Skeletal muscle satellite cell (primary cell): Measurements from ENCODE around the gene HIGD1B.

Experiments used
- H3K27me3 ChIP-seq: 2 replicates; pipeline ENCODE4 v1.7.0; 2013; ENCODE audit warnings: low read length; ENCODE audit not compliant: control insufficient read depth, insufficient read depth
- H3K36me3 ChIP-seq: 2 replicates; pipeline ENCODE4 v1.7.0; 2013; ENCODE audit warnings: mild to moderate bottlenecking, control low read depth, low read length; ENCODE audit not compliant: insufficient read depth
- H3K4me1 ChIP-seq: 2 replicates; pipeline ENCODE4 v1.7.0; 2013; ENCODE audit warnings: low read length; ENCODE audit not compliant: control insufficient read depth, insufficient read depth
- H3K4me2 ChIP-seq: 2 replicates; pipeline ENCODE4 v1.7.0; 2013; ENCODE audit warnings: mild to moderate bottlenecking, low read length
- H3K4me3 ChIP-seq: 2 replicates; pipeline ENCODE4 v1.7.0; 2013; ENCODE audit warnings: low read length
- H3K9ac ChIP-seq: 2 replicates; pipeline ENCODE4 v1.7.0; 2013; ENCODE audit warnings: mild to moderate bottlenecking, low read depth, low read length, moderate library complexity
- H3K9me3 ChIP-seq: replicated peaks from 2 replicates; pipeline ENCODE4 v1.7.0; 2013; ENCODE audit warnings: mild to moderate bottlenecking, control low read depth, low read length

Gene HIGD1B

DNA sequence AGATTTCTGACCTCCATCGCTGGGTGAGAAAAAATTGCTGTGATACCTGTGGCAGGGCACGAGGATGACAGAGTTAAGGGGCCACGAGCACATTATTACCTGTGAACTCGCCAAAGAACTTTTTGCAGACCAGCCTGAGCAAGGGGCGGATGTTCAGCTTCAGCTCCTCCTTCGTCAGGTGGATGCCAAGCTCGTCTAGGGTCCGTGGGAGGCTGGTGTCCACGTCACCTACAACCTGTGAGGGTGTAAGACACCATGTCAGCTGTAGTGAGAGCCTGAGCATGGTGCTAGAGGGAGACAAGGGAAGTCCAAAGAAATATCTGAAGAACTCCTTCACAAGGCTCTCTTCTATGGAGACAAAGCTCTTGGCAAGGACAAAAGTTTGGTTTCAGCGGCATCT is 17.1 kb downstream of the HIGD1B start:
- Histone ChIP-seq H3K4me3 (no peak overlapping the region), H3K4me2 (no peak overlapping the region), H3K27me3 (no peaks in the 10 kb centered on the region), H3K9ac (no peak overlapping the region), H3K4me1 (no peaks in the 10 kb centered on the region), H3K36me3 (peaks cover 80% of the 10 kb centered on the region), H3K9me3 (no peaks in the 10 kb centered on the region)

DNA sequence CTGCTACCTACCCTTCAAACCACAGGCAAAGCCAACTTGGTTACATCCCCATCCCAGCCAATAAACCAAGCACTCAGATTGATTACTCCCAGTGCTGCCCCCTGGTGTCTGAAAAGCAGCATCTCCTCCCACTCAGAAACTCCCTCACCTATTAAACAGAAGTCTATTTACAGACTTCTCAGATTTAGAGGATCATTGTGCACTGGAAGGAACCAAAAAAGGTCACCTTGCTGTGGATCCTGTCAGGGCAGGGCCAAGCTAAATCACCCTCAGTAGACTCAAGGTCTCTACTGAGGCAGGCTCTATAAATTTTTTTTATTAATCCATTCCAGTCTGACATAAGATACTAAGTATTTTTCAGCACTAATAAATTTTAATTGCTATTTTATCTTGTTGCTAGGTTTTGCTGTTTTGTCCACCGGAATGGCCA is 17.6 kb downstream of the HIGD1B start:
- H3K4me2 ChIP-seq, result no peak overlapping the region
- no peak overlapping the region for H3K9ac ChIP-seq
- no peaks in the 10 kb centered on the region for H3K4me1 ChIP-seq
- no peaks in the 10 kb centered on the region for H3K9me3 ChIP-seq
- H3K4me3 ChIP-seq, result no peak overlapping the region
- H3K36me3 ChIP-seq, result peaks cover 80% of the 10 kb centered on the region
- no peaks in the 10 kb centered on the region for H3K27me3 ChIP-seq

DNA sequence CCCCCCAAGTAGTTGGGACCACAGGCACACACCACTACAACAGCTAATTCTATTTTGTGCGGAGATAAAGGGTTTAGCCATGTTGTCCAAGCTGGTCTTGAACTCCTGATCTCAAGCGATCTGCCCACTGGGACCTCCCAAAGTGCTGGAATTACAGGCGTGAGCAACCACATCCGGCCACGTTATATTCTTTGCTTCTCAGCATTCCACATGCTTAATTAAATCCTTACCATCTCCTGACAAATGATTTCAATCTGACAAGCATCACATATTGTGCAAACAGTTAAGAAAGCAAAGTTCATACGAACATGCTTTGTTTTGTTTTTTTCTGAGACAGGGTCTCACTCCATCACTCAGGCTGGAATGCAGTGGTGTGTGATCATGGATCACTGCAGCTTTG is 18.2 kb downstream of the HIGD1B start:
- Histone ChIP-seq H3K9me3 (no peaks in the 10 kb centered on the region), H3K4me1 (no peaks in the 10 kb centered on the region), H3K27me3 (no peaks in the 10 kb centered on the region), H3K4me2 (no peak overlapping the region), H3K9ac (no peak overlapping the region), H3K4me3 (no peak overlapping the region), H3K36me3 (peaks cover 77% of the 10 kb centered on the region)

DNA sequence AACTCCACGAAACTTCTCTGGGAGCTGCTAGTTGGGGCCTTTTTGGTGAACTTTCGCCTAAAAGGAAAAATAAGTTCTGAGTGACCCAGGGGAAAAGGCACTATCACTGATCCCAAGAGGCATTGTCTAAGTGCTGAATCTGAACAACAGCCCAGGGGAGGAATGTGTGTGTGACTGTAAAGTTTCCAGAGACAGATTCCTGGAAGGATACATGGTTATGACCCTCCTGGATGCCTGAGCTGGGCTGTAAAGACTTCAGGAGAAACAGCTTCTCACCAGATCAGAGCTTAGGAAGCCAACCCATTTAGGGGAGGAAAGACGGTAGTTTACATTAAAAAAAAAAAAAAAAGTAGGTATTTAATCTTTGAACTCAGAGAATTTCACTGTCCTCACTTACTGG is 20.2 kb downstream of the HIGD1B start:
- Histone ChIP-seq H3K9me3 (no peaks in the 10 kb centered on the region), H3K9ac (no peak overlapping the region), H3K4me1 (no peaks in the 10 kb centered on the region), H3K36me3 (peaks cover 75% of the 10 kb centered on the region), H3K4me2 (no peak overlapping the region), H3K27me3 (no peaks in the 10 kb centered on the region), H3K4me3 (no peak overlapping the region)

DNA sequence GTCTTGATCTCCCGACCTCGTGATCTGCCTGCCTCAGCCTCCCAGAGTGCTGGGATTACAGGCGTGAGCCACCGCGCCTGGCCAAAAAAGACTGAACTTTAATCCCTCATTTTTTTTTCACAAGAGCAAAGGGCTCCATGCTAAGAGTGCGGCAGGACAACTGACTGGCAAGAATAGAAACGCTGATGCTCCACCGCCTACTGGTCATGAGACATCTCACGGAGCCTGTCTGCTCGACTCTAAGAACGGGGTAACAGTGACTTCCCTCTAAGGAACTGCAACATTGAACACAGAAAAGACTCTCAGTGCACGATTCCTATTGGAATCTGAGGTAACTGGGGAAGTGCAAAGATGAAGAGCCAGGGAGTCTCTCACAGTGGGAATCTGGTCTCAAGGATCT is 23.9 kb downstream of the HIGD1B start:
- Histone ChIP-seq H3K9ac (no peak overlapping the region), H3K27me3 (no peaks in the 10 kb centered on the region), H3K9me3 (no peaks in the 10 kb centered on the region), H3K36me3 (peaks cover 78% of the 10 kb centered on the region), H3K4me3 (no peak overlapping the region), H3K4me2 (no peak overlapping the region), H3K4me1 (no peaks in the 10 kb centered on the region)

DNA sequence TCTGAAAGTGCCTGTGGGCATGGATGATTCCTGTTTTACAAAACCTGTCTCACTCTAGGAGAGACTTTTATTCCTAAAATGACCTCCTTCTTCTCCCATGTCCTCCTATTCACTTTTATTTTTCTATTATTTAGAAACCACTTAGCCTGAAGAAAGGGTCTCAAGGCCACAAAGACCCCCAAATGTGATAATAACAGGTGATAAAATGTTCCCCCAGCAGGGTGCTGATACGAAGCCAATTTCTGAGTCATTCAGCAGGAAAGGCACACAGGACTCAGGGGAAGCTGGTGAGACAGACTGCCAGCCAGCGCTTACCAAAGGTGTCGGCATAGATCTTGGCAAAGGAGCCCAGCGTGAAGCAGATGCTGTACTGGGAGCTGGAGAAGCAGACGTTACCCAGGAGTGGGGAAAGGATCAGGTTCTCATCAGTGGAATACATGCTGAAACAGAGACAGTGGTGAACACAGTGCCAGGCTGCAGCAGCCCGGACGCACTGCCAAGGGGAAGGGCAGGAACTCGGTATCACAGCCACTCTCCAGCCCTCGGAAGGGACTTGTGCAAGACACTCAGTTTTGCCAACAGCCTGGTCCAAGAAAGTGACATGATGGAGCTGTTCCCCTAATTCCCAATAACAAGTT is 24.6 kb downstream of the HIGD1B start:
- no peak overlapping the region for H3K4me3 ChIP-seq
- H3K4me2 ChIP-seq, result no peak overlapping the region
- peaks cover 76% of the 10 kb centered on the region for H3K36me3 ChIP-seq
- no peaks in the 10 kb centered on the region for H3K27me3 ChIP-seq
- H3K4me1 ChIP-seq, result no peaks in the 10 kb centered on the region
- no peak overlapping the region for H3K9ac ChIP-seq
- no peaks in the 10 kb centered on the region for H3K9me3 ChIP-seq

DNA sequence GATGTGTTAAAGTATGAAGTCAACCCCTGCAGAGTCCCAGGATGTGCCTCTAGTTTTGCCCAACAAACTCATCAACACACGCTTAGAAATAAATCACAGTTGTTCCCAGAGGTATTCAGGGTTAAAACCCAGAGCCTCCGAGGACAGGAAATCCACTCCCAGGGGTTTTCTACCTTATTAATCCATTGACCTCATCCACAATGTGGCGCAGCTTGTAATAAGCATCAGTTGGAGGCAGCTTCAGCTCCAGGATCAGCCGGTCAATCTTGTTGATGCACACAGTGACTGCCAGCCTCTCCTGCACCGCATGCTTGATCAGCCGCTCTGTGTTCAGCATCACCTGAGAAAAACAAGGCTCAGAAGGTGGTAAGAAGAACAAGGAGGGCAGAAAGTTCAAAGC is 28.1 kb downstream of the HIGD1B start:
- H3K9ac ChIP-seq, result no peak overlapping the region
- H3K4me3 ChIP-seq, result no peak overlapping the region
- H3K4me2 ChIP-seq, result no peak overlapping the region
- peaks cover 67% of the 10 kb centered on the region for H3K36me3 ChIP-seq
- no peaks in the 10 kb centered on the region for H3K4me1 ChIP-seq
- H3K27me3 ChIP-seq, result no peaks in the 10 kb centered on the region
- H3K9me3 ChIP-seq, result no peaks in the 10 kb centered on the region

DNA sequence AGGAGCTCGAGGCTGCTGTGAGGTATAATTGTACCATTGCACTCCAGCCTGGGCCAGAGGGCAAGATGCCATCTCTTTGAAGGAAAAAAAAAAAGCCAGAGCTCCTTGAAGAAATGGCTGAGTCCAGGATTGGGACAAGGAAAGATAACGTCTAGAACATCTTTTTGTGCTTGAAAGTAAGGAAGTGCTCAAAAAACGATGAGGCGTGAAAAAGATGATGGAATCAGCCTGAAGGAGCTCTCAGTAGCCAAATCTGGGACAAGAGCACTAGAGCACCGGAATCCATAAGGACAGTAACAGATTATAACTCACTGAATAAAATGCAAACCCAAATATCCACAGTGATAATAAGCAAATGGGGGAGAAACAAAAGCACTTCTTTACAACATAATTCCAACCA is 29.4 kb downstream of the HIGD1B start:
- peaks cover 72% of the 10 kb centered on the region for H3K36me3 ChIP-seq
- H3K4me3 ChIP-seq, result no peak overlapping the region
- no peak overlapping the region for H3K4me2 ChIP-seq
- H3K9me3 ChIP-seq, result no peaks in the 10 kb centered on the region
- no peak overlapping the region for H3K9ac ChIP-seq
- no peaks in the 10 kb centered on the region for H3K4me1 ChIP-seq
- H3K27me3 ChIP-seq, result no peaks in the 10 kb centered on the region

DNA sequence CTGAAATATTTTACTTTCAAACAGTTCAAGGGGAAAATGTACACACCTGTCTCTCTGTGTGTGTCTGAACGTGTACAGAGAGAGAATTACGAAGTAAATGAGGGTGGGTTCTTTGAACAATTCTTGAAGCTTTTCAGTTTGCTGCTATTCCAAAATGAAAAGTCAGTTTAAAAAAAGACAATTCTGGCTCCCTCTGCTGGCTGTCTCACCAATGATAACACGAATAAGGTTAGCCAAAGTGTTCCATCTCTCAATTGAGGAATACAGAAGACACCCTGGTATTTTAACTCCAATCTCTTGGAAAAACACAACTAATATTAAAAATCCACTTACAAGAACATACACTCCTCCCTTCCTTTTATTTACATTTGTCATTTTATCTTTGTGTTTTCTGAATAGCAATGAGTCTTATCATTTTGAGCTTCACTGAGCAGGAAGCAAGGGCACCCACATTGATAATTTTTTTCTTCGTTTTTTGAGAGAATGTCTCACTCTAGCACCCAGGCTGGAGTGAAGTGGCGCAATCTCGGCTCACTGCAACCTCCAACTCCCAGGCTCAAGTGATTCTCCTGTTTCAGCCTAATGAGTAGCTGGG is 31.0 kb downstream of the HIGD1B start:
- Histone ChIP-seq H3K9ac (no peak overlapping the region), H3K4me3 (no peak overlapping the region), H3K9me3 (no peaks in the 10 kb centered on the region), H3K4me2 (no peak overlapping the region), H3K4me1 (no peaks in the 10 kb centered on the region), H3K36me3 (peaks cover 74% of the 10 kb centered on the region), H3K27me3 (no peaks in the 10 kb centered on the region)

DNA sequence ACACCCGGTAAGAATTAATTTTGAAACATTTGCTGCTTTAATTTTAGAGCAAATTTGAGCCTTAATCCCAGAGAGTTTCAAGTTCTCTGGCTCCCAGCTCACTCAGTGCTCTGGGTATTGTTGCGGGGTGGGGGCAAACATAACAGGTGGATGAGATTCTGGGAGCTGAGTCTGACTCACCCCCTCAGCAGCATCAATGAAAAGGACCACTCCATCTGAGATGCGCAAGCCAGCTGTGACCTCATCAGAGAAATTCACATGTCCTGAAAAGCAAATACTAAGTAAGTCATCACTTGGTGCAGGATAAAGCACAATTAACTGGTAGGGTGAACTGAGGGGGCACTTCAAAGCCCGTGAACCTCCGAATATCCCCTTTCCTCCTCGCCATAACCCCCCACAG is 31.7 kb downstream of the HIGD1B start:
- Histone ChIP-seq H3K4me1 (no peaks in the 10 kb centered on the region), H3K36me3 (peaks cover 72% of the 10 kb centered on the region), H3K27me3 (no peaks in the 10 kb centered on the region), H3K9ac (no peak overlapping the region), H3K4me2 (no peak overlapping the region), H3K4me3 (no peak overlapping the region), H3K9me3 (no peaks in the 10 kb centered on the region)

DNA sequence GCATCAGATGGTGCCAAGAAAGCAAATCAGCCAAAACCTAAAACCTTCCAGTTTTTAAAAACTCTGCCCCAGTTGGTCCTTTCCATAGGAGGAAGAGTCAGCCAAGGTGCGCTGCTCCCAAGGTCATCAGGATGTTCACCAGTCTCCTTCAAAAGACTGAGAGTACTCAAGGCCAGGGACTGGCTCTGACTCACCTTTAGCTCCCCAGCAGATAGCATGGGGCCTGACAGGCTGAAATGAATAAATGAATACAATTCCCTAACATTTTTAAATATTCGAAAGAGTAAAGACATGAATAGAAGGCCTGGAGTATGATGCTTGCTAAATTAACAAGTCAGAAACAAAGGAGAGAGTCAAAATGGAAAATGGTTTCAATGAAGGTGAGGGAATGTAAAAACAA is 32.4 kb downstream of the HIGD1B start:
- no peaks in the 10 kb centered on the region for H3K4me1 ChIP-seq
- no peaks in the 10 kb centered on the region for H3K27me3 ChIP-seq
- no peaks in the 10 kb centered on the region for H3K9me3 ChIP-seq
- no peak overlapping the region for H3K9ac ChIP-seq
- no peak overlapping the region for H3K4me3 ChIP-seq
- H3K4me2 ChIP-seq, result no peak overlapping the region
- peaks cover 73% of the 10 kb centered on the region for H3K36me3 ChIP-seq

DNA sequence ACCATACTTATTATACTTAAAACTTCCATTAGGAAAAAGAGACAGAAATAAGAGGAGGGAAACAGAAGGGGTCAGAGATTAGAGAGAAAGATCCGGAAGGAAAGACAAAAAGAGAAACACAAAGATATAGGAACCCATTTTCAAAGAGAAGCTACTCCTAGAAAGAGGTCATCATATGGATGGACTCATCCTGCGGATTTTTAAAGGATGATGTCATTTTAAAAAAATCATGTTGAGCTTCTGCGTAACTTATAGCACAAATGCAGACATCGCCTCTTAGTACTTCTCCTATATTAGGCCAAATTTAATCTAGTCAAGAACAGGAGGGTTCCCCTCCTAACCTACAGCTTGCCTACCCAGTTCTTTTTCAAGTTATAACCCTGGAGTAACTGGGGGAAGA is 33.5 kb downstream of the HIGD1B start:
- no peak overlapping the region for H3K9ac ChIP-seq

More for the DNA sequence above, 33.5 kb downstream of the HIGD1B start:
- no peaks in the 10 kb centered on the region for H3K4me1 ChIP-seq
- no peaks in the 10 kb centered on the region for H3K9me3 ChIP-seq
- H3K4me2 ChIP-seq, result no peak overlapping the region
- no peak overlapping the region for H3K4me3 ChIP-seq
- peaks cover 76% of the 10 kb centered on the region for H3K36me3 ChIP-seq
- H3K27me3 ChIP-seq, result no peaks in the 10 kb centered on the region
